Measurements from ENCODE around the gene GRIK4. TPM values are rescaled to one million over a fixed set of nuclear protein-coding genes. Genes with fewer than 3 reads are reported as not detected.

The GRIK4 gene
- total and polyA plus RNA-seq, 2 of the 4 experiments (the other 2 are of a cell fraction), result 0.18 to 0.38 TPM

DNA sequence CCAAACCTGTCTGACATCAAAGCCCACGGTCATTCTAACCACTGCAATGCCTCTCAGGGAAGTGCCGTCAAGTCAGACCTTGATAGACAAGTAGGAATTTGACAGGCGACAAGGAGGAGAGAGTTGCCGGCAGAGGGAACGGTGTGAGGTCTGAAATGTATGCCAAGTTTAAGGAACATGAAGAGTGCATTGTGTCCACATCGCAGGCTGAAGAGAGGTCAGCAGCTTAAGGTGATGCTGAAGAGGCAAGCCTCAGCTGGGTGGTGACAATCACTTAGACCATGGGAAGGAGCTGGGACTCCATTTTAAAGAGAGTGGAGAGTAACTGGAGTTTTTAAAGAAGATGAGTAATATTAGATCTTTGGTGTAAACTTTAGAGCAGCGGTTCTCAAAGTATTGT lies 407.5 kb downstream of the GRIK4 start:
- Histone ChIP-seq H3K9me3 (ENCODE audit: control insufficient read depth, insufficient read depth, low read length) (no peaks in the 10 kb centered on the region), H3K4me2 (ENCODE audit: low read depth, low read length) (no peak overlapping the region), H3K36me3 (ENCODE audit: control insufficient read depth, insufficient read depth, low read length) (no peaks in the 10 kb centered on the region), H2BK120ac (ENCODE audit: low read depth, low read length) (no peak overlapping the region), H3K4me1 (ENCODE audit: control insufficient read depth, insufficient read depth, low read length) (no peaks in the 10 kb centered on the region), H2AK5ac (ENCODE audit: low read depth, low read length) (no peak overlapping the region), H3K9ac (ENCODE audit: low read depth, low read length) (no peak overlapping the region), H3K4me3 (ENCODE audit: insufficient read depth, low read depth, low read length) (no peak overlapping the region), H2BK5ac (ENCODE audit: low read depth, low read length, poor library complexity, severe bottlenecking) (no peak overlapping the region), H3K27me3 (ENCODE audit: control insufficient read depth, insufficient read depth, low read length) (peaks cover 12% of the 10 kb centered on the region), H2AK9ac (replicated peaks; ENCODE audit: low read depth, low read length, poor library complexity) (no peak overlapping the region), H4K91ac (ENCODE audit: insufficient read depth, low read depth, low read length) (no peak overlapping the region), H3K9me1 (ENCODE audit: insufficient read depth, low read length) (no peaks in the 10 kb centered on the region), H3K14ac (replicated peaks; ENCODE audit: low read depth, low read length) (no peak overlapping the region), H3K79me1 (ENCODE audit: low read depth in 1 of 2, low read length in 2 of 2) (no peaks in the 10 kb centered on the region), H4K20me1 (ENCODE audit: insufficient read depth, low read length) (no peaks in the 10 kb centered on the region), H3K56ac (ENCODE audit: extremely low read depth, insufficient read depth, low read length) (no peak overlapping the region), H3K4ac (ENCODE audit: low read depth, low read length) (no peak overlapping the region), H2AFZ (replicated peaks; ENCODE audit: low read length, poor library complexity) (no peak overlapping the region), H3K23ac (ENCODE audit: low read depth, low read length) (no peak overlapping the region), H2BK15ac (ENCODE audit: low read depth, low read length) (no peak overlapping the region), H4K5ac (ENCODE audit: low read depth, low read length) (no peak overlapping the region), H4K8ac (ENCODE audit: low read depth in 2 of 2, low read length in 2 of 2) (no peak overlapping the region), H2BK20ac (ENCODE audit: low read depth, low read length) (no peak overlapping the region), H3K27ac (ENCODE audit: insufficient read depth, low read length) (no peak overlapping the region), H3K18ac (ENCODE audit: low read depth, low read length) (no peak overlapping the region)
- BruUV-seq (replicated peaks), result no TSS peak
- ATAC-seq (ENCODE audit: low read depth) (no peak), DNase-seq (no peak)
- in situ Hi-C loops (cut with MboI; ENCODE audit: low sequenced_read_pairs), result no loop called here
- TF ChIP-seq MXI1 (IDR thresholded peaks at IDR 0.05; ENCODE audit: borderline replicate concordance, low read depth, low read length), result no peak
- TF ChIP-seq BHLHE40 (IDR thresholded peaks at IDR 0.05; ENCODE audit: low read depth, low read length), result no peak
- no peak for TF ChIP-seq MAZ (IDR thresholded peaks at IDR 0.05; ENCODE audit: borderline replicate concordance, low read depth, low read length)
- no peak for TF ChIP-seq RCOR1 (IDR thresholded peaks at IDR 0.05; ENCODE audit: insufficient replicate concordance, low read length)
- no peak for TF ChIP-seq MAFK (IDR thresholded peaks at IDR 0.05; ENCODE audit: low read depth, low read length)
- TF ChIP-seq RFX5 (IDR thresholded peaks at IDR 0.05; ENCODE audit: low read depth, low read length), result no peak
- no peak for TF ChIP-seq POLR2A (IDR thresholded peaks at IDR 0.05; ENCODE audit: low read depth, low read length)
- no peak for TF ChIP-seq FOS (IDR thresholded peaks at IDR 0.05; ENCODE audit: low read depth, low read length)
- no peak for TF ChIP-seq CEBPB (IDR thresholded peaks at IDR 0.05; ENCODE audit: low read depth, low read length)
- TF ChIP-seq SMC3 (IDR thresholded peaks at IDR 0.05; ENCODE audit: low read depth, low read length), result no peak
- no peak for TF ChIP-seq CHD1 (IDR thresholded peaks at IDR 0.05; ENCODE audit: low read depth, low read length)
- TF ChIP-seq RAD21 (IDR thresholded peaks at IDR 0.05; ENCODE audit: low read length), result no peak
- no peak for TF ChIP-seq USF2 (IDR thresholded peaks at IDR 0.05; ENCODE audit: low read depth, low read length)
- TF ChIP-seq, protein P1, sequence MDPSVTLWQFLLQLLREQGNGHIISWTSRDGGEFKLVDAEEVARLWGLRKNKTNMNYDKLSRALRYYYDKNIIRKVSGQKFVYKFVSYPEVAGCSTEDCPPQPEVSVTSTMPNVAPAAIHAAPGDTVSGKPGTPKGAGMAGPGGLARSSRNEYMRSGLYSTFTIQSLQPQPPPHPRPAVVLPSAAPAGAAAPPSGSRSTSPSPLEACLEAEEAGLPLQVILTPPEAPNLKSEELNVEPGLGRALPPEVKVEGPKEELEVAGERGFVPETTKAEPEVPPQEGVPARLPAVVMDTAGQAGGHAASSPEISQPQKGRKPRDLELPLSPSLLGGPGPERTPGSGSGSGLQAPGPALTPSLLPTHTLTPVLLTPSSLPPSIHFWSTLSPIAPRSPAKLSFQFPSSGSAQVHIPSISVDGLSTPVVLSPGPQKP (IDR thresholded peaks at IDR 0.05; ENCODE audit: borderline replicate concordance, low read depth, low read length), result no peak
- TF ChIP-seq CTCF (conservative IDR thresholded peaks at IDR 0.05; ENCODE audit: low read depth, low read length), result no peak
- TF ChIP-seq NFE2L2 (IDR thresholded peaks at IDR 0.05; ENCODE audit: low read depth, low read length), result no peak
- dilution Hi-C loops (cut with HindIII; ENCODE audit: low sequenced_read_pairs, unreplicated experiment), result no loop called here
- ChIA-PET POLR2A (ENCODE audit: unreplicated experiment) (interaction anchor here (0.6 kb wide), 1 partner anchor 29 kb away, joined by 6 read pairs; no protein-coding TSS in a partner anchor), CTCF (interaction anchor here (0.8 kb wide), 1 partner anchor 10 kb away, joined by 3 read pairs; no protein-coding TSS in a partner anchor)
- intact Hi-C loops (cut with micrococcal nuclease), result no loop called here
- 65% methylated on average over 7 of the region's 7 CpGs; no CpG with 5 or more reads in 1 of the 2 experiments for WGBS, 2 experiments (ENCODE audit: extremely low coverage in 2 of 2, insufficient read length in 1 of 2)
